ENCODE measurements around the gene KCTD16. TPM values are rescaled to one million over a fixed set of nuclear protein-coding genes. Genes with fewer than 3 reads are reported as not detected.

KCTD16 gene
- total RNA-seq, 6 experiments from 2014 or later, result 1.5 to 3.6 (median 3.0) TPM

- TF ChIP-seq CTCF (IDR thresholded peaks at IDR 0.05), result no peak
- peaks cover 36% of the 10 kb centered on the region for H3K4me1 Mint-ChIP-seq (ENCODE audit: low read depth)
- H3K4me3 Mint-ChIP-seq, result no peak overlapping the region
- no peak overlapping the region for H3K27ac Mint-ChIP-seq
- H3K27me3 Mint-ChIP-seq (ENCODE audit: insufficient read depth), result no peaks in the 10 kb centered on the region
- no peak for DNase-seq
- H3K9me3 Mint-ChIP-seq, result no peaks in the 10 kb centered on the region
- no peaks in the 10 kb centered on the region for H3K36me3 Mint-ChIP-seq (ENCODE audit: low read depth)
These were observed 36.4 kb upstream of the KCTD16 start for GRCh38 chr5:144134194-144134826.

GRCh38 chr5:144135113-144135762 lies 35.4 kb upstream of the KCTD16 start:
- H3K27ac Mint-ChIP-seq, result no peak overlapping the region

GRCh38 chr5:144139586-144139985 lies 31.1 kb upstream of the KCTD16 start:
- no peak for DNase-seq
- H3K27ac Mint-ChIP-seq, result no peak overlapping the region
- no peaks in the 10 kb centered on the region for H3K27me3 Mint-ChIP-seq (ENCODE audit: insufficient read depth)
- peaks cover 63% of the 10 kb centered on the region for H3K4me1 Mint-ChIP-seq (ENCODE audit: low read depth)
- H3K36me3 Mint-ChIP-seq (ENCODE audit: low read depth), result no peaks in the 10 kb centered on the region
- TF ChIP-seq CTCF (IDR thresholded peaks at IDR 0.05), result no peak
- no peak overlapping the region for H3K4me3 Mint-ChIP-seq
- no peaks in the 10 kb centered on the region for H3K9me3 Mint-ChIP-seq

More at GRCh38 chr5:144135113-144135762, 35.4 kb upstream of the KCTD16 start:
- no peaks in the 10 kb centered on the region for H3K36me3 Mint-ChIP-seq (ENCODE audit: low read depth)
- no peaks in the 10 kb centered on the region for H3K9me3 Mint-ChIP-seq
- no peak for TF ChIP-seq CTCF (IDR thresholded peaks at IDR 0.05)
- peaks cover 42% of the 10 kb centered on the region for H3K4me1 Mint-ChIP-seq (ENCODE audit: low read depth)
- no peak for DNase-seq
- H3K4me3 Mint-ChIP-seq, result no peak overlapping the region
- H3K27me3 Mint-ChIP-seq (ENCODE audit: insufficient read depth), result no peaks in the 10 kb centered on the region

GRCh38 chr5:144141585-144141984 lies 29.1 kb upstream of the KCTD16 start:
- Mint-ChIP-seq H3K36me3 (ENCODE audit: low read depth) (no peaks in the 10 kb centered on the region), H3K4me1 (ENCODE audit: low read depth) (peaks cover 58% of the 10 kb centered on the region), H3K27me3 (ENCODE audit: insufficient read depth) (no peaks in the 10 kb centered on the region), H3K9me3 (no peaks in the 10 kb centered on the region), H3K4me3 (no peak overlapping the region), H3K27ac (peak overlapping the region; percentile 58; the same call in 1 of the 2 replicates)
- no peak for DNase-seq
- TF ChIP-seq CTCF (IDR thresholded peaks at IDR 0.05), result no peak

- Mint-ChIP-seq H3K27ac (peak overlapping the region; percentile 42), H3K36me3 (ENCODE audit: low read depth) (no peaks in the 10 kb centered on the region), H3K27me3 (ENCODE audit: insufficient read depth) (no peaks in the 10 kb centered on the region), H3K9me3 (no peaks in the 10 kb centered on the region), H3K4me3 (no peak overlapping the region), H3K4me1 (ENCODE audit: low read depth) (peaks cover 62% of the 10 kb centered on the region)
- peak; percentile 59 for DNase-seq
- peak; percentile 94 for TF ChIP-seq CTCF (IDR thresholded peaks at IDR 0.05)
These were observed 28.4 kb upstream of the KCTD16 start for GRCh38 chr5:144142139-144142823.
